HUDEP-2 (cell line): ENCODE results near the gene DRD2.
"Not testable (repeated sequence)": the region's sequence is repeated elsewhere in the genome, so short reads cannot be mapped to it uniquely, and the experiment has no call there.

Source experiments
- DNase-seq, 76 experiments: peaks; one replicate each; lab custom pipeline; 2025; ENCODE audit not compliant: unreplicated experiment in 76 of 76; lab: John Stamatoyannopoulos, UW

The DRD2 gene

GRCh38 chr11:113475160-113475761 is at the start of gene DRD2:
Gene DRD2, minus strand, starts transcription at chr11:113475398. Its CDS starts 50,747 bp downstream, at chr11:113424651.
- DNase-seq: no peak

- not testable (repeated sequence) for DNase-seq
Measured at GRCh38 chr11:113523906-113524305, 48.7 kb upstream of the DRD2 start.

GRCh38 chr11:113521737-113522517 is 46.7 kb upstream of the DRD2 start:
- no peak for DNase-seq

- no peak for DNase-seq
Measured at GRCh38 chr11:113519989-113520613, 44.9 kb upstream of the DRD2 start.

GRCh38 chr11:113518716-113519495 is 43.7 kb upstream of the DRD2 start:
- DNase-seq: no peak

- no peak for DNase-seq
Measured at GRCh38 chr11:113517361-113517760, 42.2 kb upstream of the DRD2 start.

- no peak for DNase-seq
Measured at GRCh38 chr11:113514856-113515255, 39.7 kb upstream of the DRD2 start.

GRCh38 chr11:113507341-113507740 is 32.1 kb upstream of the DRD2 start:
- no peak for DNase-seq

- no peak for DNase-seq
Measured at GRCh38 chr11:113506893-113507292, 31.7 kb upstream of the DRD2 start.

- no peak for DNase-seq
Measured at GRCh38 chr11:113506461-113506860, 31.3 kb upstream of the DRD2 start.

- DNase-seq: no peak
Measured at GRCh38 chr11:113505541-113506375, 30.6 kb upstream of the DRD2 start.

GRCh38 chr11:113505046-113505445 is 29.8 kb upstream of the DRD2 start:
- no peak for DNase-seq

GRCh38 chr11:113504586-113504985 is 29.4 kb upstream of the DRD2 start:
- no peak for DNase-seq

GRCh38 chr11:113504071-113504470 is 28.9 kb upstream of the DRD2 start:
- no peak for DNase-seq

GRCh38 chr11:113497066-113497910 is 22.1 kb upstream of the DRD2 start:
- DNase-seq: no peak

- DNase-seq: no peak
Measured at GRCh38 chr11:113496026-113496651, 20.9 kb upstream of the DRD2 start.

- no peak for DNase-seq
Measured at GRCh38 chr11:113494021-113494420, 18.8 kb upstream of the DRD2 start.

GRCh38 chr11:113493206-113493605 is 18.0 kb upstream of the DRD2 start:
- no peak for DNase-seq

GRCh38 chr11:113488931-113489351 is 13.7 kb upstream of the DRD2 start:
- no peak for DNase-seq
